ENCODE data around the gene TLE5. TPM values are rescaled to one million over a fixed set of nuclear protein-coding genes. Genes with fewer than 3 reads are reported as not detected.
A peak's percentile ranks its signal among the peaks of the same experiment; 100 is the strongest.

TLE5 gene
- total RNA-seq, 6 donors from 2014 or later: 324 to 781 (median 471) TPM

DNA sequence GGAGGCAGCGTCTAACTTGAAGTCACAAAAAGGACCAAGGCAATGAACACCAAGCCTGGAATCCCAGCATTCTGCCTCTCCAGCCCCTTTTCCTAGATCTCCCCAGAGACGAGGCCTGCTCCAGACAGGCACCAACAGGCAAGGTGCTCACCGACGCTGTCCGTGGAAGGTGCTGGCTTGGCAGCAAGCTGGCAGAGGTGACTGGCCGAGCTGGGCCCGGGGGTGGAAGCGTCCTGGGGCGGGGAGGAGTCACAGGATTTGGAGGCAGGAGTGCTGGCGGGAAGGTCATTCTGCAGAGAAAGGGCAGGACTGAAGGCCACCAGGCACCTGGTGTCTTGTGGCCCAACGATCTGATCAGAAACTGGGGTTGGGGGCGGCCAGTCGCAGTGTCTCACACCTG lies 51.4 kb downstream of the TLE5 start:
- ATAC-seq (ENCODE audit: low FRiP score in 2 of 2) (no peak), DNase-seq (peak in 1 of 2 donors; percentile 47)
- Histone ChIP-seq H3K36me3 (peaks cover 0 to 96% (median 50%) of the 10 kb centered on the region in 4 donors), H3K4me1 (no peaks in the 10 kb centered on the region), H3K27ac (no peak overlapping the region), H3K27me3 (no peaks in the 10 kb centered on the region), H3K4me3 (no peak overlapping the region), H3K9me3 (no peaks in the 10 kb centered on the region)
- 87 to 94% methylated on average over 10 to 13 of the region's 13 CpGs for WGBS, 2 donors
- no peak for TF ChIP-seq EP300 (IDR thresholded peaks at IDR 0.05)

DNA sequence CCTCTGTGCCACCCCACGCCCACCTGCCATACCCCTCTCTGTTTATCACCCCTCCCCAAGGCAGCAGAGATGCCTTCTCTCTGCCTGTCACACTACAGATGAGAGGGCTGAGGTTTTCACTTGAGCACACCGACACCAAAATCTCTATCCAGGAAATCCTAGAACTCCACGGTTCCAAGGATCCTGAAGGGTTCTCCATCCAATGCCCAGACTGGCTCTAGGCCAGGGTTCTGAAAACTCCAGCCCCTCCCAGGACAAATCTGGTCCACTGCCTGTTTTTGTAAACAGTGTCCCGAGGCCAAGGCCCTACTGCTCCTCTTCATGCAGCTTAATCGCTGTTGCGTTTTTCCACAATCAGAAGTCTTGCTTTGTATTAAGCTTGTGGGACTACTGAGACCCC lies 53.3 kb downstream of the TLE5 start:
- 75 to 90% methylated on average over 6 of the region's 6 CpGs for WGBS, 2 donors
- no peaks in the 10 kb centered on the region for H3K4me1 ChIP-seq
- no peak overlapping the region for H3K27ac ChIP-seq
- ATAC-seq (ENCODE audit: low FRiP score in 2 of 2) (no peak), DNase-seq (no peak)
- peaks cover 0 to 97% (median 54%) of the 10 kb centered on the region in 4 donors for H3K36me3 ChIP-seq
- H3K4me3 ChIP-seq: no peak overlapping the region
- TF ChIP-seq POLR2AphosphoS5 (IDR thresholded peaks at IDR 0.05): no peak
- no peak for TF ChIP-seq POLR2A (IDR thresholded peaks at IDR 0.05)
- TF ChIP-seq EP300 (IDR thresholded peaks at IDR 0.05): no peak
- no peak for TF ChIP-seq CTCF (IDR thresholded peaks at IDR 0.05)
- H3K9me3 ChIP-seq: no peaks in the 10 kb centered on the region
- H3K27me3 ChIP-seq: no peaks in the 10 kb centered on the region

GRCh38 chr19:3007975-3008374 lies 54.3 kb downstream of the TLE5 start:
- no peaks in the 10 kb centered on the region for H3K9me3 ChIP-seq
- ATAC-seq (ENCODE audit: low FRiP score in 2 of 2): no peak
- WGBS, 2 donors: 83 to 90% methylated on average over 9 of the region's 9 CpGs
- H3K27ac ChIP-seq: no peak overlapping the region
- H3K4me3 ChIP-seq: no peak overlapping the region
- no peak for DNase-seq
- H3K4me1 ChIP-seq: no peaks in the 10 kb centered on the region
- peaks cover 0 to 94% (median 49%) of the 10 kb centered on the region in 4 donors for H3K36me3 ChIP-seq
- H3K27me3 ChIP-seq: no peaks in the 10 kb centered on the region
- TF ChIP-seq POLR2AphosphoS5 (IDR thresholded peaks at IDR 0.05) (no peak), POLR2A (IDR thresholded peaks at IDR 0.05) (no peak), CTCF (IDR thresholded peaks at IDR 0.05) (no peak), EP300 (IDR thresholded peaks at IDR 0.05) (no peak)

GRCh38 chr19:3006075-3006767 lies 56.1 kb downstream of the TLE5 start:
- DNase-seq (no peak), ATAC-seq (ENCODE audit: low FRiP score in 2 of 2) (peak in 1 of 2 donors; percentile 4)
- Histone ChIP-seq H3K9me3 (no peaks in the 10 kb centered on the region), H3K4me3 (no peak overlapping the region), H3K27ac (no peak overlapping the region), H3K36me3 (peaks cover 0 to 93% (median 50%) of the 10 kb centered on the region in 4 donors), H3K27me3 (no peaks in the 10 kb centered on the region), H3K4me1 (no peaks in the 10 kb centered on the region)
- WGBS, 2 donors: 85 to 86% methylated on average over 34 to 37 of the region's 37 CpGs
- TF ChIP-seq EP300 (IDR thresholded peaks at IDR 0.05) (no peak), POLR2AphosphoS5 (IDR thresholded peaks at IDR 0.05) (no peak), POLR2A (IDR thresholded peaks at IDR 0.05) (no peak), CTCF (IDR thresholded peaks at IDR 0.05) (no peak)

- Histone ChIP-seq H3K4me1 (no peaks in the 10 kb centered on the region), H3K9me3 (no peaks in the 10 kb centered on the region), H3K27ac (no peak overlapping the region), H3K36me3 (peaks cover 0 to 94% (median 43%) of the 10 kb centered on the region in 4 donors), H3K4me3 (no peak overlapping the region), H3K27me3 (no peaks in the 10 kb centered on the region)
- no peak for TF ChIP-seq POLR2A (IDR thresholded peaks at IDR 0.05)
- TF ChIP-seq EP300 (IDR thresholded peaks at IDR 0.05): no peak
- no peak for TF ChIP-seq POLR2AphosphoS5 (IDR thresholded peaks at IDR 0.05)
- no peak for TF ChIP-seq CTCF (IDR thresholded peaks at IDR 0.05)
- no peak for ATAC-seq (ENCODE audit: low FRiP score in 2 of 2)
- DNase-seq: no peak
- 85 to 91% methylated on average over 9 to 18 of the region's 18 CpGs for WGBS, 2 donors
These were observed 57.0 kb downstream of the TLE5 start for GRCh38 chr19:3005345-3005744.

Data from upper lobe of left lung (tissue), 6 donors.